Measurements from ENCODE around the gene BPTF. TPM values are rescaled to one million over a fixed set of nuclear protein-coding genes. Genes with fewer than 3 reads are reported as not detected.

Gene BPTF
- total and polyA plus RNA-seq, 2 of the 13 experiments (the other 11 are each of a cell fraction or from before 2014, with no cell fraction given), result 43.5 to 66.1 TPM

DNA sequence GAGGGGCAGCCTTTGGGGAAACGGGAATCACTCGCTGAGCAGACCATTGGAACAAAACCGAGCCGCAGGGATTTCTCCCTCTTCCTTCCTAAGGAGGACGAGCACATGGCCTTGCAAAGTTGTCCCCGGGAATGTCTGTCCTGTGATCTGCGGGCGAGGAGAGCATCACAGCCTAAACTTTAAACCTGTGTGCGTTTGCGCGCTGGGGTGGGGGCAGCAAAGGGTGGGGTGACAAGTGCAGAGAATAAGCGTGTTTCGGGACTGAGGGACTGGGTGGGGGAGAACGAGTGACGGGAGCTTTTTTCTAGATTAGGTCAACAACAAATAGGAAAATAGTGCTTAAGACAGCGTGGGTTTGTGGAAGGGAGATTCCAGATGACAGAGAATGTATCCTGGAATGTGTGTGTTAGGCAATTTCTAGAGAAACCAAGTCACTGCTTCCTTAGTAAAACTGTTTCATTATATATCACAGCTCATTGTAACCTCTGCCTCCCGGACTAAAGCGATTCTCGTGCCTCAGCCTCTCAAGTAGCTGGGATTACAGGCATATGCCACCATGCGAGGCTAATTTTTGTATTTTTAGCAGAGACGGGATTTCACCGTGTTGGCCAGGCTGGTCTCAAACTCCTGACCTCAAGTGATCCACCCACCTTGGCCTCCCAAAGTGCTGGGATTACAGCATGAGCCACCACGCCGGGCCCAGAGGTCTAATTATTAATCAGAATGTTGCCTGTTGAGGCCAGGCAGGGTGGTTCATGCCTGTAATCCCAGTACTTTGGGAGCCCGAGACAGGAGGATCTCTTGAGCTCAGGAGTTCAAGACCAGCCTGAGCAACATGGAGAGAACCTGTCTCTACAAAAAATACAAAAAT, 171.2 kb downstream of the BPTF start, which contains the start of gene C17orf58 (continued):
- peak; percentile 19; the same call in 1 of the 2 replicates for TF ChIP-seq ZNF280D (CRISPR knock-in tag; IDR thresholded peaks at IDR 0.05)

DNA sequence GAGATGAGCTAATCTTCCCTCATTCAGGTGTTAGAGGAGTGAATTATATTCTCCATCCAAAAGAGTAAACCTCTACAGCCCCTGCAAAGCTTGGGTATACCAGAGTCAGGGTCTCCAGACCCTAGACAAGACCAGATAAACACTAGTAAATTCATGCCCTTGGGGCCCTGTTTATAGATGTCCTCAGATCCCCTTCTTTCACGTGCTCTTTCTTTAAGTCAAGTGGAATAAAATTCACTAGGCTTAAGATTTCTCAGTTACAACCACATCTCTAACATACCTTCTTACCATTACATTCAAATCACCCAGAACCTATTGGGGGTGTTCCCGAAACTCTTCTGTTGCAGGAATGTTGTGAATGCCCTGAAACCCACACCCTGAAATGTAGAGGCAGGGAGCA, 173.2 kb downstream of the BPTF start:
- Histone ChIP-seq H2AFZ (ENCODE audit: low read length) (no peak overlapping the region), H3K36me3 (replicated peaks in 1 of 2; ENCODE audit: control insufficient read depth in 1 of 2, insufficient read depth in 2 of 2, low read length in 2 of 2) (no peaks in the 10 kb centered on the region), H3K4me1 (ENCODE audit: insufficient read depth, low read length) (peaks cover 25% of the 10 kb centered on the region), H3K4me3 (replicated peaks in 1 of 3; ENCODE audit: insufficient read depth in 1 of 3, low read depth in 2 of 3, low read length in 3 of 3) (no peak overlapping the region), H3K79me2 (ENCODE audit: insufficient read depth, low read length) (no peaks in the 10 kb centered on the region), H3K27me3 (ENCODE audit: control insufficient read depth in 1 of 2, insufficient read depth in 2 of 2, low read length in 2 of 2) (peaks cover 0 to 7% of the 10 kb centered on the region in 2 experiments; a peak in 1 of 5 replicates), H3K9ac (ENCODE audit: insufficient read depth, low read depth, low read length) (no peak overlapping the region), H4K20me1 (ENCODE audit: insufficient read depth, low read length) (no peaks in the 10 kb centered on the region), H3K9me3 (ENCODE audit: low read length) (no peaks in the 10 kb centered on the region), H3K27ac (ENCODE audit: extremely low read length, insufficient read depth, low read length) (no peak overlapping the region), H3K4me2 (ENCODE audit: low read depth, low read length) (no peak overlapping the region)
- FAIRE-seq, result no peak
- intact Hi-C loops (cut with micrococcal nuclease; ENCODE audit: unreplicated experiment) (no loop called here), in situ Hi-C loops (cut with HindIII; ENCODE audit: extremely low pct_ligation_motif_present, low pct_unique_long_range_greater_than_20kb) (no loop called here)
- WGBS (ENCODE audit: low lambda C conversion rate), result 23% methylated on average over 2 of the region's 2 CpGs
- no peak for DNase-seq (ENCODE audit: low spot score)
- ChIA-PET CTCF (ENCODE audit: low intra/inter-chr PET ratio, low total read pairs) (no interaction called here), POLR2A (interaction anchor here (1.1 kb wide), 1 partner anchor 37 kb away, joined by 3 read pairs; the partner anchor contains the start of gene KPNA2)
- ATAC-seq, result no peak
- no TSS peak for BruUV-seq (replicated peaks)
- TF ChIP-seq ZSCAN9 (CRISPR knock-in tag; IDR thresholded peaks at IDR 0.05; ENCODE audit: borderline replicate concordance), result no peak
- no peak for TF ChIP-seq SNRNP70 (IDR thresholded peaks at IDR 0.05; ENCODE audit: low read depth, low read length)
- no peak for TF ChIP-seq GMEB1 (CRISPR knock-in tag; IDR thresholded peaks at IDR 0.05; ENCODE audit: borderline replicate concordance)
- TF ChIP-seq, protein P1, sequence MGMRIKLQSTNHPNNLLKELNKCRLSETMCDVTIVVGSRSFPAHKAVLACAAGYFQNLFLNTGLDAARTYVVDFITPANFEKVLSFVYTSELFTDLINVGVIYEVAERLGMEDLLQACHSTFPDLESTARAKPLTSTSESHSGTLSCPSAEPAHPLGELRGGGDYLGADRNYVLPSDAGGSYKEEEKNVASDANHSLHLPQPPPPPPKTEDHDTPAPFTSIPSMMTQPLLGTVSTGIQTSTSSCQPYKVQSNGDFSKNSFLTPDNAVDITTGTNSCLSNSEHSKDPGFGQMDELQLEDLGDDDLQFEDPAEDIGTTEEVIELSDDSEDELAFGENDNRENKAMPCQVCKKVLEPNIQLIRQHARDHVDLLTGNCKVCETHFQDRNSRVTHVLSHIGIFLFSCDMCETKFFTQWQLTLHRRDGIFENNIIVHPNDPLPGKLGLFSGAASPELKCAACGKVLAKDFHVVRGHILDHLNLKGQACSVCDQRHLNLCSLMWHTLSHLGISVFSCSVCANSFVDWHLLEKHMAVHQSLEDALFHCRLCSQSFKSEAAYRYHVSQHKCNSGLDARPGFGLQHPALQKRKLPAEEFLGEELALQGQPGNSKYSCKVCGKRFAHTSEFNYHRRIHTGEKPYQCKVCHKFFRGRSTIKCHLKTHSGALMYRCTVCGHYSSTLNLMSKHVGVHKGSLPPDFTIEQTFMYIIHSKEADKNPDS (CRISPR knock-in tag; IDR thresholded peaks at IDR 0.05), result no peak
- TF ChIP-seq PLSCR1 (CRISPR knock-in tag; IDR thresholded peaks at IDR 0.05; ENCODE audit: borderline replicate concordance), result no peak
- TF ChIP-seq KMT2A (CRISPR knock-in tag; IDR thresholded peaks at IDR 0.05), result no peak
- no peak for TF ChIP-seq ZNF629 (CRISPR knock-in tag; conservative IDR thresholded peaks at IDR 0.05)
- TF ChIP-seq SSRP1 (CRISPR knock-in tag; IDR thresholded peaks at IDR 0.05), result no peak
- no peak for TF ChIP-seq ARID3A (IDR thresholded peaks at IDR 0.05; ENCODE audit: low read depth, low read length)
- no peak for TF ChIP-seq NBN (conservative IDR thresholded peaks at IDR 0.05)

All from HepG2 (cell line).